H1 (cell line): Measurements from ENCODE around the gene PLXNA4. TPM values are rescaled to one million over a fixed set of nuclear protein-coding genes. Genes with fewer than 3 reads are reported as not detected.

Source experiments
- CTCF ChIA-PET: fragments of 300-600 bp; sonication (Branson Sonifier 250); formaldehyde crosslinking; loops from one replicate; lab custom pipeline; 2021; ENCODE audit not compliant: partially characterized antibody; lab: Charles Lee
- POLR2A ChIA-PET: fragments of 300-600 bp; sonication (Branson Sonifier 250); formaldehyde crosslinking; loops from one replicate; lab custom pipeline; 2021; ENCODE audit warnings: inconsistent platforms; ENCODE audit not compliant: partially characterized antibody; lab: Charles Lee
- DNase-seq, 2 experiments: peaks; one replicate each; pipeline versions ENCODE4 v3.0.0 to v3.0.0-alpha.2; 2010 to 2022; ENCODE audit warnings: low spot score in 2 of 2, low read depth in 1 of 2, mixed read lengths in 1 of 2
- FAIRE-seq: peaks from 2 replicates; lab custom pipeline; 2011; peaks lifted over from hg19 to GRCh38; lab: Jason Lieb, UNC
- H2AFZ ChIP-seq: 2 replicates; pipeline ENCODE4 v1.8.1; 2012; ENCODE audit warnings: low read length, inconsistent platforms
- H2AK5ac ChIP-seq: 2 replicates; pipeline ENCODE4 v1.6.1; 2013; ENCODE audit warnings: low read depth, low read length
- H2BK120ac ChIP-seq: replicated peaks from 2 replicates; pipeline ENCODE3; 2013; ENCODE audit warnings: low read depth, low read length, inconsistent platforms
- H2BK12ac ChIP-seq: 2 replicates; pipeline ENCODE4 v1.6.1; 2013; ENCODE audit warnings: low read depth, low read length
- H2BK15ac ChIP-seq: 2 replicates; pipeline ENCODE4 v1.6.1; 2013; ENCODE audit warnings: low read length
- H2BK20ac ChIP-seq: 2 replicates; pipeline ENCODE4 v1.6.1; 2013; ENCODE audit warnings: low read length
- H2BK5ac ChIP-seq: 2 replicates; pipeline ENCODE4 v1.6.1; 2013; ENCODE audit warnings: low read depth, low read length
- H3K14ac ChIP-seq: 2 replicates; pipeline ENCODE4 v1.6.1; 2013; ENCODE audit warnings: inconsistent platforms; ENCODE audit not compliant: insufficient read length
- H3K18ac ChIP-seq: 2 replicates; pipeline ENCODE4 v1.6.1; 2013; ENCODE audit warnings: low read length; ENCODE audit errors: extremely low read depth
- H3K23ac ChIP-seq: 2 replicates; pipeline ENCODE4 v1.6.1; 2013; ENCODE audit warnings: inconsistent platforms; ENCODE audit not compliant: insufficient read length
- H3K23me2 ChIP-seq: 2 replicates; pipeline ENCODE4 v1.6.1; 2013; ENCODE audit warnings: low read depth, low read length
- H3K27ac ChIP-seq: 2 replicates; pipeline ENCODE4 v1.6.1; 2011; ENCODE audit warnings: low read depth, low read length, inconsistent platforms
- H3K27me3 ChIP-seq, 4 experiments: replicated peaks in 1 of 4; 1 replicate in 1 of 4; 2 replicates in 3 of 4; pipeline versions ENCODE4 v1.6.1 to v1.8.1; 2011 to 2013; ENCODE audit warnings: low read length in 3 of 4, mild to moderate bottlenecking in 3 of 4, inconsistent platforms in 2 of 4, mixed read lengths in 2 of 4, moderate library complexity in 1 of 4; ENCODE audit not compliant: control insufficient read depth in 3 of 4, insufficient read depth in 3 of 4; ENCODE audit errors: extremely low read depth in 1 of 4
- H3K36me3 ChIP-seq, 4 experiments: 2 replicates each; pipeline versions ENCODE4 v1.6.1 to v1.8.1; 2011 to 2013; ENCODE audit warnings: mild to moderate bottlenecking in 4 of 4, low read length in 3 of 4, moderate library complexity in 2 of 4, control low read depth in 1 of 4, inconsistent platforms in 1 of 4; ENCODE audit not compliant: insufficient read depth in 4 of 4, control insufficient read depth in 2 of 4
- H3K4ac ChIP-seq: replicated peaks from 2 replicates; pipeline ENCODE3; 2013; ENCODE audit warnings: low read length, low read depth, mixed read lengths, inconsistent platforms; ENCODE audit not compliant: insufficient read length
- H3K4me1 ChIP-seq, 4 experiments: replicated peaks in 1 of 4; 1 replicate in 1 of 4; 2 replicates in 3 of 4; pipeline versions ENCODE4 v1.6.1 to v1.8.1; 2011 to 2013; ENCODE audit warnings: low read length in 3 of 4, inconsistent platforms in 2 of 4, mixed read lengths in 1 of 4; ENCODE audit not compliant: insufficient read depth in 4 of 4, control insufficient read depth in 3 of 4
- H3K4me2 ChIP-seq, 2 experiments: 2 replicates each; pipeline versions ENCODE4 v1.6.1 to v1.8.1; 2011 to 2013; ENCODE audit warnings: low read depth in 2 of 2, low read length in 2 of 2, control low read depth in 1 of 2, inconsistent platforms in 1 of 2, mild to moderate bottlenecking in 1 of 2; ENCODE audit not compliant: insufficient read depth in 1 of 2
- H3K4me3 ChIP-seq, 4 experiments: fragments of 200-600, 300-600 bp in 1 of 4; sonication (generic), shearing (Covaris generic), sonication (Bioruptor Twin) in 1 of 4; 2 replicates each; pipeline versions ENCODE4 v1.5.1 to v1.8.1; 2011 to 2016; ENCODE audit warnings: low read length in 4 of 4, low read depth in 3 of 4, control low read depth in 2 of 4, inconsistent platforms in 2 of 4, mild to moderate bottlenecking in 2 of 4, mixed read lengths in 1 of 4, moderate library complexity in 1 of 4; ENCODE audit not compliant: insufficient read depth in 2 of 4; ENCODE audit errors: extremely low read depth in 1 of 4
- H3K56ac ChIP-seq: replicated peaks from 2 replicates; pipeline ENCODE3; 2013; ENCODE audit warnings: low read depth, mild to moderate bottlenecking, mixed read lengths, low read length, inconsistent platforms; ENCODE audit not compliant: insufficient read length
- H3K79me1 ChIP-seq: 2 replicates; pipeline ENCODE4 v1.6.1; 2013; ENCODE audit warnings: low read depth, low read length, control low read depth
- H3K79me2 ChIP-seq, 2 experiments: 2 replicates each; pipeline versions ENCODE4 v1.6.1 to v1.8.1; 2012 to 2013; ENCODE audit warnings: low read length in 2 of 2, mild to moderate bottlenecking in 2 of 2, inconsistent platforms in 1 of 2; ENCODE audit not compliant: insufficient read depth in 2 of 2, control insufficient read depth in 1 of 2
- H3K9ac ChIP-seq, 4 experiments: replicated peaks in 1 of 4; 1 replicate in 1 of 4; 2 replicates in 3 of 4; pipeline versions ENCODE4 v1.6.1 to v1.8.1; 2011 to 2013; ENCODE audit warnings: low read depth in 3 of 4, low read length in 3 of 4, control low read depth in 2 of 4, mild to moderate bottlenecking in 2 of 4, moderate library complexity in 2 of 4, inconsistent platforms in 1 of 4; ENCODE audit errors: extremely low read depth in 1 of 4
- H3K9me3 ChIP-seq, 2 experiments: 2 replicates each; pipeline versions ENCODE4 v1.6.1 to v1.8.1; 2012 to 2013; ENCODE audit warnings: mild to moderate bottlenecking in 2 of 2, moderate library complexity in 2 of 2, control low read depth in 1 of 2, inconsistent platforms in 1 of 2, low read depth in 1 of 2, low read length in 1 of 2, mixed read lengths in 1 of 2; ENCODE audit not compliant: insufficient read depth in 2 of 2
- H4K20me1 ChIP-seq, 2 experiments: replicated peaks in 1 of 2; 2 replicates each; pipeline versions ENCODE3 to v1.8.1; 2011 to 2013; ENCODE audit warnings: inconsistent platforms in 2 of 2, low read length in 2 of 2, mild to moderate bottlenecking in 1 of 2; ENCODE audit not compliant: insufficient read depth in 2 of 2, control insufficient read depth in 1 of 2
- H4K5ac ChIP-seq: 2 replicates; pipeline ENCODE4 v1.6.1; 2013; ENCODE audit warnings: low read length, low read depth, mixed read lengths, inconsistent platforms; ENCODE audit not compliant: insufficient read length
- H4K8ac ChIP-seq: 2 replicates; pipeline ENCODE4 v1.8.0; 2013; ENCODE audit warnings: mild to moderate bottlenecking, moderate library complexity, low read length, inconsistent platforms; ENCODE audit not compliant: insufficient read depth; ENCODE audit errors: extremely low read depth
- H4K91ac ChIP-seq: replicated peaks from 2 replicates; pipeline ENCODE3; 2013; ENCODE audit warnings: low read length, mixed read lengths, inconsistent platforms; ENCODE audit not compliant: insufficient read length
- BRCA1 ChIP-seq: IDR thresholded peaks from 2 replicates; pipeline ENCODE4 v1.6.1; 2012; ENCODE audit warnings: low read depth, low read length, improper control_type of control experiment
- CBX5 ChIP-seq: fragments of 300-800, 300-1000 bp; sonication (generic); IDR thresholded peaks from 2 replicates; pipeline ENCODE4 v1.7.1; 2016; ENCODE audit warnings: antibody characterized with exemption, low read length, low read depth
- EP300 ChIP-seq, 2 experiments: IDR thresholded peaks; 1 replicate in 1 of 2; 2 replicates in 1 of 2; pipeline ENCODE4 v1.6.1; 2011 to 2012; ENCODE audit warnings: low read depth in 2 of 2, low read length in 2 of 2, mild to moderate bottlenecking in 2 of 2, borderline replicate concordance in 1 of 2, inconsistent platforms in 1 of 2, moderate library complexity in 1 of 2
- KDM1A ChIP-seq: fragments of 200-600, 300-600 bp; sonication (generic); IDR thresholded peaks from 2 replicates; pipeline ENCODE4 v1.7.1; 2016; ENCODE audit warnings: mild to moderate bottlenecking, low read length, borderline replicate concordance
- MAFK ChIP-seq: IDR thresholded peaks from 2 replicates; pipeline ENCODE4 v1.6.1; 2012; ENCODE audit warnings: low read depth, mild to moderate bottlenecking, improper control_type of control experiment, low read length
- POU5F1 ChIP-seq: IDR thresholded peaks from 2 replicates; pipeline ENCODE4 v1.6.1; 2011; ENCODE audit warnings: low read depth, mild to moderate bottlenecking, low read length, moderate library complexity
- RXRA ChIP-seq: IDR thresholded peaks from 2 replicates; pipeline ENCODE4 v1.6.1; 2011; ENCODE audit warnings: low read depth, mild to moderate bottlenecking, low read length, moderate library complexity; ENCODE audit not compliant: insufficient read depth
- SAP30 ChIP-seq: fragments of 300-600 bp; sonication (generic); IDR thresholded peaks from 2 replicates; pipeline ENCODE4 v1.7.1; 2012; ENCODE audit warnings: low read length, moderate library complexity, mild to moderate bottlenecking, inconsistent platforms; ENCODE audit not compliant: insufficient read depth, insufficient replicate concordance
- TBP ChIP-seq: IDR thresholded peaks from 2 replicates; pipeline ENCODE4 v1.6.1; 2011; ENCODE audit warnings: low read depth, low read length, improper control_type of control experiment
- WGBS, 2 experiments: shearing (Covaris generic) in 1 of 2; methylation state at CpG; one replicate each; pipeline versions ENCODE4 v1.1.6 to v1.1.7; 2013 to 2015; ENCODE audit warnings: low lambda C conversion rate in 2 of 2, mixed read lengths in 2 of 2, inconsistent platforms in 1 of 2, low coverage in 1 of 2, missing lambda C conversion rate in 1 of 2; ENCODE audit not compliant: insufficient replicate concordance in 2 of 2, insufficient coverage in 1 of 2, insufficient read length in 1 of 2; ENCODE audit errors: extremely low coverage in 1 of 2, missing lambda C conversion rate in 1 of 2; 5-methylcytosine and 5-hydroxymethylcytosine counted together
- polyA plus RNA-seq, 7 experiments: library from polyadenylated mRNA; depleted of rRNA in 3 of 7; stranded (reverse) in 5 of 7; unstranded in 2 of 7; fragments of >200 nt in 5 of 7; fragments of 200-250 nt in 2 of 7; gene quantifications; 1 replicate in 5 of 7; 2 replicates in 1 of 7; 4 replicates in 1 of 7; pipeline versions ENCODE4 v1.2.1 to v1.2.3, GENCODE V29; 2011 to 2013; ENCODE audit warnings: missing spikeins in 2 of 7, mixed read lengths in 2 of 7
- total RNA-seq: library from RNA; stranded (reverse); fragmentation: NEBNext Ultra II Directional; extraction: Animal tissue kit (Norgen Biotek cat#: 25700); gene quantifications from 2 replicates; pipeline ENCODE4 v1.2.1, GENCODE V29; 2021
- TF ChIP-seq, protein P1 (sequence below): IDR thresholded peaks from 2 replicates; pipeline ENCODE4 v1.6.1; 2011; ENCODE audit warnings: low read depth, mild to moderate bottlenecking, low read length; ENCODE audit not compliant: insufficient read depth

The PLXNA4 gene
- total and polyA plus RNA-seq, 2 of the 8 experiments (the other 6 are each of a cell fraction or from before 2014, with no cell fraction given) = 0.76 to 0.79 TPM

DNA sequence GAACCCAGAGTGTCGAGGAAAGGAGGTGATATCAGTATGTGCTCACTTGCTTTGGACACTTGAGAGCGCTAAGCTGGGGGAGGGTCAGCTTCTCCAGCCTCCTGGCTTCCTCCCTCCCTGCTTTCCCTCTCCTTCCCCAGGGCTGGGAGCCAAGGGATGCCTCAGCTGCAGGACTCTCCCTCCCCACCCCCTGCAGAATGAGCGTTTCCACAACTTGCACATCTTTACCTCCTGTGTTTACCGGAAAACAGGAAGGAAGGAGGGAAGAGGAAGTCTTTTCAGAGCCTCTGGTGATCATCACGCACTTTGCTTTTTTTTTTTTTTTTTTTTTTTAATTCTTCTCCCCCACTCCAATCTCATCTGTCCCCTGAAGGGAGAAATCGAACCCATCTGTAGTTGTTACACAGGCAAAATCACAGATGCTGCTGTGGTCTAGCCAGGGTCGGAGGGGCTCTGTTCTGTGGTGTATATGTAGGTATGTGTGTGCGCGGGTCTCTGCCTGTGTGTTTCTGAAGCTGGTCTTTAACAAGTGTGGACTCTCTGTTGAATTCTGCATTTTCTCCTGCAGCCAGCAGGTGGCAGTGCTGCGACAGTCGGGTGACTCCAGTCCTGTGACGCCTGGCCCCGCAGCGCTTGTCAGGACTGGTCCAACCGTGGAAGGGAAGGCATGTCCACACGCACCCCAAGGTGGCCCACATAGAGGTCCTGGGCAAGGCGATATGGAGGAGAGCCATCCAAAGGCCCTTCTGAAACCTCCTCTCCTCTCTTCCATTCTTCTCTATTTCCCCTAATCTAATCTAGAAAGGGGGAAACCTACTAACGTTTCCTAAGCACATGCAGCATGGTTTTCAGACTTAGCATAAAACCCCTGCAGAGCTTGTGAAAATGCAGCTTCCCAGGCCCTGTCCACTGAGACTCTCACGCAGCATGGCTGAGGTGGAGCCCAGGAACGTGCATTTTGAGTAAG, 257.6 kb downstream of the PLXNA4 start:
- Histone ChIP-seq H2BK15ac (peak overlapping the region; percentile 1; the same call in 1 of the 2 replicates), H2BK20ac (no peak overlapping the region), H3K9me3 (peaks cover 0 to 2% of the 10 kb centered on the region in 2 experiments; a peak in 2 of 4 replicates), H3K18ac (no peak overlapping the region; the same call in 1 of the 2 replicates), H3K23ac (no peak overlapping the region), H3K9ac (no peak overlapping the region), H2AK5ac (no peak overlapping the region), H3K4me2 (peak overlapping the region; percentile 23 to 49), H3K27me3 (peaks cover 0 to 5% (median 0%) of the 10 kb centered on the region in 4 experiments; a peak in 2 of 7 replicates), H3K4ac (no peak overlapping the region), H3K79me1 (no peaks in the 10 kb centered on the region), H3K14ac (no peak overlapping the region), H3K27ac (no peak overlapping the region), H3K4me3 (peak overlapping the region in 1 of 4 experiments; percentile 34; a peak in 1 of 8 replicates), H3K4me1 (peaks cover 0 to 7% (median 3%) of the 10 kb centered on the region in 4 experiments; a peak in 2 of 7 replicates), H3K36me3 (no peaks in the 10 kb centered on the region), H2AFZ (peak overlapping the region; percentile 66), H2BK12ac (peak overlapping the region; percentile 44; the same call in 1 of the 2 replicates), H4K8ac (no peak overlapping the region), H2BK5ac (no peak overlapping the region), H4K91ac (no peak overlapping the region), H4K5ac (no peak overlapping the region), H2BK120ac (no peak overlapping the region), H3K79me2 (no peaks in the 10 kb centered on the region), H3K56ac (no peak overlapping the region), H3K23me2 (peaks cover 9% of the 10 kb centered on the region; the same call in 1 of the 2 replicates), H4K20me1 (no peaks in the 10 kb centered on the region)
- DNase-seq = peak; percentile 66 to 92
- ChIA-PET CTCF (interaction anchor here (0.6 to 2.9 kb wide), 68 partner anchors 10 to 1902 kb away, joined by 3 to 30 read pairs (median 4); no protein-coding TSS in a partner anchor), POLR2A (no interaction called here)
- WGBS, 2 experiments = 27% methylated on average over 20 of the region's 20 CpGs; no CpG with 5 or more reads in 1 of the 2 experiments
- FAIRE-seq = peak; percentile 98
- TF ChIP-seq TBP = no peak
- no peak for TF ChIP-seq EP300 (IDR thresholded peaks at IDR 0.05; ENCODE audit: borderline replicate concordance in 1 of 2, low read depth in 2 of 2, low read length in 2 of 2)
- TF ChIP-seq RXRA = no peak
- no peak for TF ChIP-seq MAFK
- no peak for TF ChIP-seq CBX5
- no peak for TF ChIP-seq POU5F1
- no peak for TF ChIP-seq BRCA1
- TF ChIP-seq, protein P1, sequence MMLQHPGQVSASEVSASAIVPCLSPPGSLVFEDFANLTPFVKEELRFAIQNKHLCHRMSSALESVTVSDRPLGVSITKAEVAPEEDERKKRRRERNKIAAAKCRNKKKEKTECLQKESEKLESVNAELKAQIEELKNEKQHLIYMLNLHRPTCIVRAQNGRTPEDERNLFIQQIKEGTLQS = no peak
- TF ChIP-seq SAP30 = no peak
- TF ChIP-seq KDM1A = no peak
